Endothelial cell of umbilical vein (primary cell): ENCODE measurements around the gene SORL1. TPM values are rescaled to one million over a fixed set of nuclear protein-coding genes. Genes with fewer than 3 reads are reported as not detected.

Experiments used
- BruUV-seq: library from RNA; stranded (reverse); fragments of 400-500 nt; replicated peaks from 2 replicates; lab custom pipeline; 2021; lab: Mats Ljungman, UMichigan
- CTCF ChIA-PET: fragments of 300-600, 350-600 bp; sonication (Branson Sonifier 250); formaldehyde crosslinking; loops from one replicate; lab custom pipeline; 2021; ENCODE audit warnings: antibody characterized with exemption, inconsistent platforms; lab: Charles Lee
- POLR2A ChIA-PET: fragments of 300-600, 350-600 bp; sonication (Branson Sonifier 250); formaldehyde crosslinking; loops from one replicate; lab custom pipeline; 2021; ENCODE audit warnings: antibody characterized with exemption, inconsistent platforms; lab: Charles Lee
- DNase-seq: peaks from one replicate; pipeline ENCODE4 v3.0.0-alpha.2; 2011; ENCODE audit warnings: low read depth, low spot score
- FAIRE-seq: peaks from 2 replicates; lab custom pipeline; 2011; peaks lifted over from hg19 to GRCh38; lab: Jason Lieb, UNC
- H2AFZ ChIP-seq: 2 replicates; pipeline ENCODE4 v1.6.0; 2012; ENCODE audit warnings: low read depth, low read length, control low read depth, inconsistent platforms
- H3K27ac ChIP-seq: 2 replicates; pipeline ENCODE4 v1.5.1; 2011; ENCODE audit warnings: low read depth, mild to moderate bottlenecking, control low read depth, low read length, moderate library complexity; ENCODE audit not compliant: insufficient read depth
- H3K27me3 ChIP-seq, 2 experiments: 2 replicates each; pipeline versions ENCODE4 v1.6.0 to v1.6.1; 2011; ENCODE audit warnings: low read length in 2 of 2, mixed read lengths in 1 of 2; ENCODE audit not compliant: control insufficient read depth in 2 of 2, insufficient read depth in 2 of 2
- H3K36me3 ChIP-seq, 2 experiments: 2 replicates in 1 of 2; 3 replicates in 1 of 2; pipeline ENCODE4 v1.5.1; 2011; ENCODE audit warnings: low read length in 2 of 2, mild to moderate bottlenecking in 1 of 2, moderate library complexity in 1 of 2; ENCODE audit not compliant: control insufficient read depth in 2 of 2, insufficient read depth in 2 of 2; ENCODE audit errors: extremely low read depth in 1 of 2
- H3K4me1 ChIP-seq: 3 replicates; pipeline ENCODE4 v1.5.1; 2011; ENCODE audit warnings: mild to moderate bottlenecking, low read length; ENCODE audit not compliant: control insufficient read depth, insufficient read depth; ENCODE audit errors: extremely low read depth
- H3K4me2 ChIP-seq: 2 replicates; pipeline ENCODE4 v1.6.1; 2011; ENCODE audit warnings: low read length, control low read depth, mixed read lengths; ENCODE audit not compliant: insufficient read depth
- H3K4me3 ChIP-seq, 3 experiments: fragments of 200-600 bp in 1 of 3; sonication (generic), shearing (Covaris generic) in 1 of 3; replicated peaks in 1 of 3; 2 replicates each; pipeline ENCODE4 v1.5.1; 2011 to 2016; ENCODE audit warnings: control low read depth in 3 of 3, low read length in 3 of 3, mild to moderate bottlenecking in 2 of 3, inconsistent platforms in 1 of 3, low read depth in 1 of 3, moderate library complexity in 1 of 3; ENCODE audit not compliant: insufficient read depth in 1 of 3
- H3K79me2 ChIP-seq: 2 replicates; pipeline ENCODE4 v1.6.0; 2012; ENCODE audit warnings: low read length, inconsistent platforms; ENCODE audit not compliant: control insufficient read depth, insufficient read depth
- H3K9ac ChIP-seq: replicated peaks from 2 replicates; pipeline ENCODE3; 2011; ENCODE audit warnings: low read length, control low read depth; ENCODE audit not compliant: insufficient read depth; ENCODE audit errors: extremely low read depth
- H3K9me1 ChIP-seq: replicated peaks from 3 replicates; pipeline ENCODE4 v1.6.0; 2011; ENCODE audit warnings: mild to moderate bottlenecking, low read length; ENCODE audit not compliant: control insufficient read depth, insufficient read depth; ENCODE audit errors: extremely low read depth
- H3K9me3 ChIP-seq: replicated peaks from 2 replicates; pipeline ENCODE4 v1.5.1; 2012; ENCODE audit warnings: low read length, inconsistent platforms; ENCODE audit not compliant: control insufficient read depth, insufficient read depth
- H4K20me1 ChIP-seq: replicated peaks from 2 replicates; pipeline ENCODE3; 2011; ENCODE audit warnings: mild to moderate bottlenecking, low read length; ENCODE audit not compliant: control insufficient read depth, insufficient read depth; ENCODE audit errors: extremely low read depth
- CTCF ChIP-seq, 2 donors: IDR thresholded peaks; 1 replicate in 1 of 2; 2 replicates in 1 of 2; pipeline ENCODE4 v1.5.1; 2011; ENCODE audit warnings: low read length in 2 of 2, mild to moderate bottlenecking in 2 of 2, moderate library complexity in 2 of 2, control low read depth in 1 of 2, inconsistent platforms in 1 of 2, low read depth in 1 of 2; ENCODE audit not compliant: insufficient read depth in 1 of 2; ENCODE audit errors: extremely low read depth in 1 of 2
- EZH2 ChIP-seq: IDR thresholded peaks from 2 replicates; pipeline ENCODE4 v1.6.1; 2012; ENCODE audit warnings: borderline replicate concordance, low read depth, mild to moderate bottlenecking, moderate library complexity, low read length, inconsistent platforms; ENCODE audit not compliant: severe bottlenecking
- FOS ChIP-seq: IDR thresholded peaks from 2 replicates; pipeline ENCODE4 v1.6.1; 2011; ENCODE audit warnings: mild to moderate bottlenecking, low read length, moderate library complexity, borderline replicate concordance; ENCODE audit not compliant: insufficient read depth
- GATA2 ChIP-seq: IDR thresholded peaks from 2 replicates; pipeline ENCODE4 v1.7.0; 2011; ENCODE audit warnings: low read depth, mild to moderate bottlenecking, moderate library complexity, mixed read lengths, low read length; ENCODE audit not compliant: insufficient read length, insufficient read depth
- JUN ChIP-seq: IDR thresholded peaks from 2 replicates; pipeline ENCODE4 v1.6.1; 2011; ENCODE audit warnings: borderline replicate concordance, low read depth; ENCODE audit not compliant: insufficient read length, insufficient read depth
- MAX ChIP-seq: IDR thresholded peaks from 2 replicates; pipeline ENCODE4 v1.6.1; 2011; ENCODE audit not compliant: insufficient read depth, insufficient read length
- MYC ChIP-seq: IDR thresholded peaks from one replicate; pipeline ENCODE4 v1.6.1; 2011; ENCODE audit warnings: mild to moderate bottlenecking, low read depth, low read length
- POLR2A ChIP-seq: IDR thresholded peaks from 2 replicates; pipeline ENCODE4 v1.6.1; 2012; ENCODE audit warnings: low read depth, mild to moderate bottlenecking, control low read depth, low read length
- POLR2AphosphoS5 ChIP-seq: IDR thresholded peaks from 2 replicates; pipeline ENCODE4 v1.6.1; 2012; ENCODE audit warnings: low read depth, mild to moderate bottlenecking, control low read depth, low read length, moderate library complexity; ENCODE audit not compliant: insufficient read depth
- dilution Hi-C: fragments of 300-500 bp; cut with MboI; formaldehyde crosslinking; loops from one replicate; pipeline ENCODE4 v1.15.0; 2019; ENCODE audit warnings: low sequenced_read_pairs; ENCODE audit not compliant: extremely low pct_ligation_motif_present
- intact Hi-C: fragments of 100-400 bp; cut with micrococcal nuclease; formaldehyde crosslinking; loops from one replicate; pipeline ENCODE4 v1.10.0; 2022
- polyA plus RNA-seq, 4 experiments: library from polyadenylated mRNA; depleted of rRNA in 3 of 4; stranded (reverse) in 3 of 4; unstranded in 1 of 4; fragments of >200 nt; gene quantifications; 2 replicates each; pipeline versions ENCODE4 v1.2.1 to v1.2.3, GENCODE V29; 2011 to 2012; ENCODE audit warnings: missing spikeins in 1 of 4
- total RNA-seq: library from RNA; stranded (reverse); gene quantifications from 2 replicates; pipeline ENCODE4 v1.2.3, GENCODE V29; 2021

Gene SORL1
- total and polyA plus RNA-seq, 2 donors (not counting 3 experiments of a cell fraction or from before 2014, with no cell fraction given): 0.17 to 0.31 TPM

GRCh38 chr11:121534131-121535093 is 82.3 kb downstream of the SORL1 start:
- Histone ChIP-seq H2AFZ (no peak overlapping the region), H3K4me1 (no peaks in the 10 kb centered on the region), H3K36me3 (no peaks in the 10 kb centered on the region), H3K4me2 (no peak overlapping the region), H3K79me2 (no peaks in the 10 kb centered on the region), H4K20me1 (no peaks in the 10 kb centered on the region), H3K9ac (no peak overlapping the region), H3K27me3 (no peaks in the 10 kb centered on the region), H3K9me1 (no peaks in the 10 kb centered on the region), H3K4me3 (no peak overlapping the region), H3K9me3 (no peaks in the 10 kb centered on the region), H3K27ac (no peak overlapping the region)
- ChIA-PET POLR2A (no interaction called here), CTCF (interaction anchor here (0.6 to 1.1 kb wide), 2 partner anchors 214 to 222 kb away, joined by 4 read pairs; no protein-coding TSS in a partner anchor)
- FAIRE-seq (no peak), DNase-seq (no peak)
- BruUV-seq: no TSS peak
- TF ChIP-seq POLR2AphosphoS5: no peak
- TF ChIP-seq EZH2: no peak
- TF ChIP-seq JUN: no peak
- intact Hi-C loops (no loop called here), dilution Hi-C loops (no loop called here)

GRCh38 chr11:121535129-121535796 is 83.1 kb downstream of the SORL1 start:
- TF ChIP-seq POLR2AphosphoS5 (no peak), JUN (no peak), MAX (no peak), CTCF (IDR thresholded peaks at IDR 0.05; ENCODE audit: extremely low read depth in 1 of 2, insufficient read depth in 1 of 2, low read depth in 1 of 2, low read length in 2 of 2) (no peak), EZH2 (no peak), MYC (no peak), FOS (no peak), POLR2A (no peak), GATA2 (no peak)
- Histone ChIP-seq H3K4me2 (no peak overlapping the region), H3K27me3 (no peaks in the 10 kb centered on the region), H3K36me3 (no peaks in the 10 kb centered on the region), H3K9me1 (no peaks in the 10 kb centered on the region), H3K4me3 (no peak overlapping the region), H3K27ac (no peak overlapping the region), H3K9me3 (no peaks in the 10 kb centered on the region), H3K9ac (no peak overlapping the region), H3K79me2 (no peaks in the 10 kb centered on the region), H4K20me1 (no peaks in the 10 kb centered on the region), H2AFZ (no peak overlapping the region), H3K4me1 (no peaks in the 10 kb centered on the region)
- dilution Hi-C loops: no loop called here
- ChIA-PET POLR2A (no interaction called here), CTCF (no interaction called here)
- FAIRE-seq (no peak), DNase-seq (no peak)
- BruUV-seq: no TSS peak
- intact Hi-C loops: no loop called here
